HG03025 (cell line): Measurements from ENCODE around the gene GNB1L.

Experiments used
- ATAC-seq: cut with Tn5 transposase; IDR thresholded peaks from one replicate; pipeline ENCODE4 v1.9.1; 2021; ENCODE audit warnings: mild to moderate bottlenecking, moderate library complexity; ENCODE audit not compliant: unreplicated experiment, low FRiP score

Gene GNB1L

GRCh38 chr22:19826619-19826950, 28.1 kb downstream of the GNB1L start:
- ATAC-seq: no peak

- no peak for ATAC-seq
Observed at GRCh38 chr22:19825904-19826618, 28.6 kb downstream of the GNB1L start.

- ATAC-seq: no peak
Observed at GRCh38 chr22:19824926-19825339, 29.7 kb downstream of the GNB1L start.

- no peak for ATAC-seq
Observed at GRCh38 chr22:19824212-19824925, 30.3 kb downstream of the GNB1L start.

- no peak for ATAC-seq
Observed at GRCh38 chr22:19823902-19824211, 30.8 kb downstream of the GNB1L start.

- no peak for ATAC-seq
Observed at GRCh38 chr22:19823191-19823901, 31.3 kb downstream of the GNB1L start.

- no peak for ATAC-seq
Observed at GRCh38 chr22:19822301-19823117, 32.2 kb downstream of the GNB1L start.

GRCh38 chr22:19821523-19822300, 33.0 kb downstream of the GNB1L start:
- ATAC-seq: no peak

GRCh38 chr22:19820880-19821522, 33.7 kb downstream of the GNB1L start:
- no peak for ATAC-seq

GRCh38 chr22:19819911-19820879, 34.5 kb downstream of the GNB1L start:
- ATAC-seq: no peak

GRCh38 chr22:19819208-19819910, 35.3 kb downstream of the GNB1L start:
- no peak for ATAC-seq

- no peak for ATAC-seq
Observed at GRCh38 chr22:19818324-19819207, 36.1 kb downstream of the GNB1L start.

GRCh38 chr22:19816372-19817119, 38.1 kb downstream of the GNB1L start:
- no peak for ATAC-seq

GRCh38 chr22:19815823-19816290, 38.8 kb downstream of the GNB1L start:
- no peak for ATAC-seq

GRCh38 chr22:19815093-19815822, 39.4 kb downstream of the GNB1L start:
- no peak for ATAC-seq
